Thyroid gland (tissue), 4 donors: ENCODE results near the gene SLC25A42.
A peak's percentile ranks its signal among the peaks of the same experiment; 100 is the strongest.

Source experiments
- POLR2A ChIP-seq, 2 donors: fragments of 450-650 bp; IDR thresholded peaks; one replicate each; pipeline ENCODE4 v1.6.1; 2017; ENCODE audit warnings: antibody characterized with exemption in 2 of 2, mild to moderate bottlenecking in 2 of 2, moderate library complexity in 1 of 2
- TF ChIP-seq, protein P1 (sequence below), 6 experiments: fragments of 200-600 bp in 3 of 6; fragments of 450-650 bp in 3 of 6; sonication (generic) in 3 of 6; IDR thresholded peaks; one replicate each; pipeline ENCODE4 v1.5.1; 2016 to 2019; ENCODE audit warnings: antibody characterized with exemption in 6 of 6, mild to moderate bottlenecking in 2 of 6, inconsistent platforms in 1 of 6, moderate library complexity in 1 of 6

DNA sequence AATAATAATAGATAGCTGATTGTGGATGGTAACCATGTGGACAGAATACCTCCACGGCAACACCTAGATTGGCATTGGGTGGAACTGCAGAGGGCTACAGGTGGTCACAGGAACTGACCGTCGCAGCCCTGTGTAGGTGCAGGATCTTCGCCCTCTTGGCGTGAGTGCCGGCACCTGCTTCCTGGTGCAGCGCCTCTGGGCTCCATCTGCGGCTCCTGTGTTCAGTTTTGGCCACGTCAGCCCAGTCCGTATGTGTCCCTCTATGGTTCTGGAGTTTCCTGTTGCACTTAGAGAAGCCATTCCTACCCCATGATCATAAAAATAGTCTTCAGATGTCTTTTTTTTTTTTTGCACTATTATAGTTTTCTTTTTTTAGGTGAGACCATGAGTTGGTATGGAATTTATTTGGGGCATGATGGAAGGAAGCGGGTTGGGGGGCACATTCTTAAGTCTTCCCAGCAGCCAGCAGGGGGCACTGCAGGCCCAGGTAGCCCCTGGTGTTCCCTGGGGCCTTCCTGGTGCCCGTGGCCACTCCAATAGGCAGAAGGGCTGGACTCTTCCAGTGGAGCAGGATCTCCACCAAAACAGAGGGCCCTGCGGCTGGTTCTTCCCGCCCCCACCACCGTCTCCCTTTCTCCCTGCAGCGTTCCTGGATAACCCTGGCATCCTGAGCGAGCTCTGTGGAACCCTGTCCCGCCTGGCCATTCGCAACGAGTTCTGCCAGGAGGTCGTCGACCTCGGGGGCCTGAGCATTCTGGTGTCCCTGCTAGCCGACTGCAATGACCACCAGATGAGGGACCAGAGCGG is 10.1 kb upstream of the SLC25A42 start:
- TF ChIP-seq, protein P1, sequence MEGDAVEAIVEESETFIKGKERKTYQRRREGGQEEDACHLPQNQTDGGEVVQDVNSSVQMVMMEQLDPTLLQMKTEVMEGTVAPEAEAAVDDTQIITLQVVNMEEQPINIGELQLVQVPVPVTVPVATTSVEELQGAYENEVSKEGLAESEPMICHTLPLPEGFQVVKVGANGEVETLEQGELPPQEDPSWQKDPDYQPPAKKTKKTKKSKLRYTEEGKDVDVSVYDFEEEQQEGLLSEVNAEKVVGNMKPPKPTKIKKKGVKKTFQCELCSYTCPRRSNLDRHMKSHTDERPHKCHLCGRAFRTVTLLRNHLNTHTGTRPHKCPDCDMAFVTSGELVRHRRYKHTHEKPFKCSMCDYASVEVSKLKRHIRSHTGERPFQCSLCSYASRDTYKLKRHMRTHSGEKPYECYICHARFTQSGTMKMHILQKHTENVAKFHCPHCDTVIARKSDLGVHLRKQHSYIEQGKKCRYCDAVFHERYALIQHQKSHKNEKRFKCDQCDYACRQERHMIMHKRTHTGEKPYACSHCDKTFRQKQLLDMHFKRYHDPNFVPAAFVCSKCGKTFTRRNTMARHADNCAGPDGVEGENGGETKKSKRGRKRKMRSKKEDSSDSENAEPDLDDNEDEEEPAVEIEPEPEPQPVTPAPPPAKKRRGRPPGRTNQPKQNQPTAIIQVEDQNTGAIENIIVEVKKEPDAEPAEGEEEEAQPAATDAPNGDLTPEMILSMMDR (IDR thresholded peaks at IDR 0.05) = peak; percentile 43 to 81 (median 74)
- no peak for TF ChIP-seq POLR2A (IDR thresholded peaks at IDR 0.05)
